ENCODE data around the gene SRC.

The SRC gene

GRCh38 chr20:37350649-37351574, 5.0 kb downstream of the SRC start:
- DNase-seq (ENCODE audit: low spot score) = no peak

GRCh38 chr20:37351689-37352607, 6.0 kb downstream of the SRC start:
- no peak for DNase-seq (ENCODE audit: low spot score)

GRCh38 chr20:37352608-37352980, 6.7 kb downstream of the SRC start:
- no peak for DNase-seq (ENCODE audit: low spot score)

- DNase-seq (ENCODE audit: low spot score) = no peak
These were observed 7.4 kb downstream of the SRC start for GRCh38 chr20:37353285-37353849.

- no peak for DNase-seq (ENCODE audit: low spot score)
These were observed 8.6 kb downstream of the SRC start for GRCh38 chr20:37354210-37355195.

GRCh38 chr20:37355252-37356180, 9.6 kb downstream of the SRC start:
- DNase-seq (ENCODE audit: low spot score) = no peak

GRCh38 chr20:37356387-37356786, 10.4 kb downstream of the SRC start:
- peak; percentile 69 for DNase-seq (ENCODE audit: low spot score)

- DNase-seq (ENCODE audit: low spot score) = no peak
These were observed 11.0 kb downstream of the SRC start for GRCh38 chr20:37356961-37357371.

GRCh38 chr20:37357481-37358365, 11.8 kb downstream of the SRC start:
- no peak for DNase-seq (ENCODE audit: low spot score)

GRCh38 chr20:37358366-37359150, 12.6 kb downstream of the SRC start:
- no peak for DNase-seq (ENCODE audit: low spot score)

- no peak for DNase-seq (ENCODE audit: low spot score)
These were observed 13.4 kb downstream of the SRC start for GRCh38 chr20:37359331-37359730.

GRCh38 chr20:37359836-37360235, 13.9 kb downstream of the SRC start:
- no peak for DNase-seq (ENCODE audit: low spot score)

GRCh38 chr20:37360391-37361115, 14.6 kb downstream of the SRC start:
- DNase-seq (ENCODE audit: low spot score) = no peak

GRCh38 chr20:37361336-37361735, 15.4 kb downstream of the SRC start:
- no peak for DNase-seq (ENCODE audit: low spot score)

- no peak for DNase-seq (ENCODE audit: low spot score)
These were observed 16.4 kb downstream of the SRC start for GRCh38 chr20:37362231-37362792.

GRCh38 chr20:37362821-37363220, 16.9 kb downstream of the SRC start:
- no peak for DNase-seq (ENCODE audit: low spot score)

Measured in AG08395 (cell line).